Liver (tissue), 9 donors: ENCODE results near the gene PCDH9. TPM values are rescaled to one million over a fixed set of nuclear protein-coding genes. Genes with fewer than 3 reads are reported as not detected.

ENCODE experiments used
- DNase-seq: peaks from one replicate; pipeline ENCODE4 v3.0.0-alpha.2; 2017; ENCODE audit warnings: low spot score
- H3K27ac ChIP-seq, 2 donors: one replicate each; pipeline ENCODE4 v1.7.0; 2013; ENCODE audit warnings: inconsistent platforms in 2 of 2, low read length in 2 of 2, control low read depth in 1 of 2, low read depth in 1 of 2, mild to moderate bottlenecking in 1 of 2
- H3K27me3 ChIP-seq, 4 donors: one replicate each; pipeline versions ENCODE4 v1.6.1 to v1.7.0; 2013; ENCODE audit warnings: low read length in 3 of 4, inconsistent platforms in 1 of 4, mild to moderate bottlenecking in 1 of 4, moderate library complexity in 1 of 4; ENCODE audit not compliant: control insufficient read depth in 4 of 4, insufficient read depth in 4 of 4
- H3K36me3 ChIP-seq, 4 donors: one replicate each; pipeline versions ENCODE4 v1.6.1 to v1.7.0; 2013; ENCODE audit warnings: low read length in 3 of 4, mild to moderate bottlenecking in 3 of 4, low read depth in 1 of 4, moderate library complexity in 1 of 4; ENCODE audit not compliant: control insufficient read depth in 4 of 4, insufficient read depth in 3 of 4
- H3K4me1 ChIP-seq, 4 donors: one replicate each; pipeline versions ENCODE4 v1.6.1 to v1.7.0; 2013; ENCODE audit warnings: low read length in 3 of 4, mild to moderate bottlenecking in 3 of 4, moderate library complexity in 1 of 4; ENCODE audit not compliant: control insufficient read depth in 4 of 4, insufficient read depth in 4 of 4
- H3K4me3 ChIP-seq, 3 donors: one replicate each; pipeline versions ENCODE4 v1.6.1 to v1.7.0; 2013; ENCODE audit warnings: low read length in 3 of 3, control low read depth in 1 of 3, low read depth in 1 of 3, mild to moderate bottlenecking in 1 of 3
- H3K9ac ChIP-seq, 2 donors: one replicate each; pipeline ENCODE4 v1.7.0; 2013; ENCODE audit warnings: low read length in 2 of 2, mild to moderate bottlenecking in 2 of 2, moderate library complexity in 2 of 2, control low read depth in 1 of 2, low read depth in 1 of 2
- H3K9me3 ChIP-seq, 4 donors: one replicate each; pipeline versions ENCODE4 v1.6.1 to v1.7.0; 2013; ENCODE audit warnings: low read length in 3 of 4; ENCODE audit not compliant: control insufficient read depth in 4 of 4
- CTCF ChIP-seq: fragments of 150-350 bp; IDR thresholded peaks from 2 replicates; pipeline ENCODE4 v1.5.1; 2017; ENCODE audit warnings: improper control_type of control experiment, low read depth, low read length; ENCODE audit not compliant: missing input control
- EGR1 ChIP-seq, 2 donors: IDR thresholded peaks; 2 replicates each; pipeline ENCODE4 v1.6.1; 2016 to 2018; ENCODE audit warnings: antibody characterized with exemption in 2 of 2, low read depth in 2 of 2
- FOXA1 ChIP-seq: IDR thresholded peaks from 2 replicates; pipeline ENCODE4 v1.6.1; 2016; ENCODE audit warnings: antibody characterized with exemption
- FOXA2 ChIP-seq: IDR thresholded peaks from 2 replicates; pipeline ENCODE4 v1.6.1; 2016; ENCODE audit warnings: antibody characterized with exemption
- GABPA ChIP-seq, 2 donors: IDR thresholded peaks in 1 of 2; conservative IDR thresholded peaks in 1 of 2; 2 replicates each; pipeline ENCODE4 v1.6.1; 2016; ENCODE audit warnings: antibody characterized with exemption in 2 of 2, mild to moderate bottlenecking in 1 of 2, moderate library complexity in 1 of 2
- HNF4A ChIP-seq, 2 donors: conservative IDR thresholded peaks; 2 replicates each; pipeline ENCODE4 v1.6.1; 2016; ENCODE audit warnings: antibody characterized with exemption in 2 of 2, mild to moderate bottlenecking in 2 of 2
- HNF4G ChIP-seq: IDR thresholded peaks from 2 replicates; pipeline ENCODE4 v1.6.1; 2016; ENCODE audit warnings: antibody characterized with exemption
- JUND ChIP-seq, 2 donors: IDR thresholded peaks; 2 replicates each; pipeline ENCODE4 v1.6.1; 2016; ENCODE audit warnings: antibody characterized with exemption in 2 of 2
- MAX ChIP-seq: IDR thresholded peaks from 2 replicates; pipeline ENCODE4 v1.6.1; 2016; ENCODE audit warnings: antibody characterized with exemption
- NR2F2 ChIP-seq: IDR thresholded peaks from 2 replicates; pipeline ENCODE4 v1.6.1; 2016; ENCODE audit warnings: antibody characterized with exemption
- RAD21 ChIP-seq, 2 donors: IDR thresholded peaks; 2 replicates each; pipeline ENCODE4 v1.6.1; 2016; ENCODE audit warnings: antibody characterized with exemption in 2 of 2, mild to moderate bottlenecking in 2 of 2
- RXRA ChIP-seq, 2 donors: IDR thresholded peaks; 2 replicates each; pipeline ENCODE4 v1.6.1; 2017 to 2018; ENCODE audit warnings: antibody characterized with exemption in 2 of 2, mild to moderate bottlenecking in 1 of 2
- SP1 ChIP-seq: IDR thresholded peaks from 2 replicates; pipeline ENCODE4 v1.6.1; 2018; ENCODE audit warnings: antibody characterized with exemption, mild to moderate bottlenecking
- TAF1 ChIP-seq: conservative IDR thresholded peaks from 2 replicates; pipeline ENCODE4 v1.6.1; 2016; ENCODE audit warnings: antibody characterized with exemption, mild to moderate bottlenecking
- YY1 ChIP-seq: IDR thresholded peaks from 2 replicates; pipeline ENCODE4 v1.6.1; 2016; ENCODE audit warnings: antibody characterized with exemption, mild to moderate bottlenecking
- ZBTB33 ChIP-seq: IDR thresholded peaks from 2 replicates; pipeline ENCODE4 v1.6.1; 2016; ENCODE audit warnings: antibody characterized with exemption
- WGBS: extraction: QIAGEN DNeasy Blood & Tissue Kit; methylation state at CpG from one replicate; pipeline ENCODE4 v1.1.7; 2013; 5-methylcytosine and 5-hydroxymethylcytosine counted together
- polyA plus RNA-seq, 2 donors: library from polyadenylated mRNA; stranded (reverse) in 1 of 2; unstranded in 1 of 2; fragments of 200-250 nt in 1 of 2; fragments of >200 nt in 1 of 2; fragmentation: Nextera tagmentation in 1 of 2; extraction: Ambion mirVana in 1 of 2; gene quantifications; one replicate each; pipeline versions ENCODE4 v1.2.1 to v1.2.3, GENCODE V29; 2013 to 2015
- total RNA-seq, 2 donors: library from RNA; depleted of rRNA; stranded (reverse); fragments of >200 nt; gene quantifications; one replicate each; pipeline ENCODE4 v1.2.3, GENCODE V29; 2014
- TF ChIP-seq, protein P1 (sequence below): IDR thresholded peaks from 2 replicates; pipeline ENCODE4 v1.6.1; 2016; ENCODE audit warnings: antibody characterized with exemption, mild to moderate bottlenecking
- TF ChIP-seq, protein P2 (sequence below): IDR thresholded peaks from 2 replicates; pipeline ENCODE4 v1.6.1; 2016; ENCODE audit warnings: antibody characterized with exemption
- donor health status: healthy.
- donor health status: healthy.
- donor health status: healthy.
- donor health status: healthy.
- donor health status: healthy.

Gene PCDH9
- total and polyA plus RNA-seq, 4 donors = 0.90 to 4.0 (median 2.2) TPM

GRCh38 chr13:66859078-66859477 is 371.1 kb downstream of the PCDH9 start:
- WGBS = 86% methylated on average over 2 of the region's 2 CpGs
- Histone ChIP-seq H3K27ac (no peak overlapping the region), H3K4me1 (no peaks in the 10 kb centered on the region), H3K36me3 (no peaks in the 10 kb centered on the region), H3K4me3 (no peak overlapping the region), H3K9me3 (no peaks in the 10 kb centered on the region), H3K9ac (no peak overlapping the region), H3K27me3 (no peaks in the 10 kb centered on the region)
- TF ChIP-seq FOXA2 (no peak), RAD21 (IDR thresholded peaks at IDR 0.05) (no peak), YY1 (no peak), EGR1 (IDR thresholded peaks at IDR 0.05; ENCODE audit: low read depth in 2 of 2) (no peak), CTCF (no peak), TAF1 (no peak), HNF4G (no peak), ZBTB33 (no peak), HNF4A (conservative IDR thresholded peaks at IDR 0.05) (no peak), GABPA (IDR thresholded peaks at IDR 0.05 in 1 of 2, conservative IDR thresholded peaks at IDR 0.05 in 1 of 2) (no peak), NR2F2 (no peak), MAX (no peak), FOXA1 (no peak), SP1 (no peak), JUND (IDR thresholded peaks at IDR 0.05) (no peak), RXRA (IDR thresholded peaks at IDR 0.05) (no peak)
- TF ChIP-seq, protein P1, sequence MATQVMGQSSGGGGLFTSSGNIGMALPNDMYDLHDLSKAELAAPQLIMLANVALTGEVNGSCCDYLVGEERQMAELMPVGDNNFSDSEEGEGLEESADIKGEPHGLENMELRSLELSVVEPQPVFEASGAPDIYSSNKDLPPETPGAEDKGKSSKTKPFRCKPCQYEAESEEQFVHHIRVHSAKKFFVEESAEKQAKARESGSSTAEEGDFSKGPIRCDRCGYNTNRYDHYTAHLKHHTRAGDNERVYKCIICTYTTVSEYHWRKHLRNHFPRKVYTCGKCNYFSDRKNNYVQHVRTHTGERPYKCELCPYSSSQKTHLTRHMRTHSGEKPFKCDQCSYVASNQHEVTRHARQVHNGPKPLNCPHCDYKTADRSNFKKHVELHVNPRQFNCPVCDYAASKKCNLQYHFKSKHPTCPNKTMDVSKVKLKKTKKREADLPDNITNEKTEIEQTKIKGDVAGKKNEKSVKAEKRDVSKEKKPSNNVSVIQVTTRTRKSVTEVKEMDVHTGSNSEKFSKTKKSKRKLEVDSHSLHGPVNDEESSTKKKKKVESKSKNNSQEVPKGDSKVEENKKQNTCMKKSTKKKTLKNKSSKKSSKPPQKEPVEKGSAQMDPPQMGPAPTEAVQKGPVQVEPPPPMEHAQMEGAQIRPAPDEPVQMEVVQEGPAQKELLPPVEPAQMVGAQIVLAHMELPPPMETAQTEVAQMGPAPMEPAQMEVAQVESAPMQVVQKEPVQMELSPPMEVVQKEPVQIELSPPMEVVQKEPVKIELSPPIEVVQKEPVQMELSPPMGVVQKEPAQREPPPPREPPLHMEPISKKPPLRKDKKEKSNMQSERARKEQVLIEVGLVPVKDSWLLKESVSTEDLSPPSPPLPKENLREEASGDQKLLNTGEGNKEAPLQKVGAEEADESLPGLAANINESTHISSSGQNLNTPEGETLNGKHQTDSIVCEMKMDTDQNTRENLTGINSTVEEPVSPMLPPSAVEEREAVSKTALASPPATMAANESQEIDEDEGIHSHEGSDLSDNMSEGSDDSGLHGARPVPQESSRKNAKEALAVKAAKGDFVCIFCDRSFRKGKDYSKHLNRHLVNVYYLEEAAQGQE = no peak
- TF ChIP-seq, protein P2, sequence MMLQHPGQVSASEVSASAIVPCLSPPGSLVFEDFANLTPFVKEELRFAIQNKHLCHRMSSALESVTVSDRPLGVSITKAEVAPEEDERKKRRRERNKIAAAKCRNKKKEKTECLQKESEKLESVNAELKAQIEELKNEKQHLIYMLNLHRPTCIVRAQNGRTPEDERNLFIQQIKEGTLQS = no peak
- no peak for DNase-seq
